SK-N-MC (cell line): Measurements from ENCODE around the gene ESRRB.

Experiments
- EZH2 ChIP-seq: fragments of 200-600 bp; sonication (generic); IDR thresholded peaks from one replicate; pipeline ENCODE4 v1.6.1; 2017; ENCODE audit warnings: antibody characterized with exemption
- POLR2AphosphoS5 ChIP-seq: IDR thresholded peaks from 2 replicates; pipeline ENCODE4 v1.6.1; 2012; ENCODE audit warnings: mild to moderate bottlenecking, low read depth, low read length, borderline replicate concordance

DNA sequence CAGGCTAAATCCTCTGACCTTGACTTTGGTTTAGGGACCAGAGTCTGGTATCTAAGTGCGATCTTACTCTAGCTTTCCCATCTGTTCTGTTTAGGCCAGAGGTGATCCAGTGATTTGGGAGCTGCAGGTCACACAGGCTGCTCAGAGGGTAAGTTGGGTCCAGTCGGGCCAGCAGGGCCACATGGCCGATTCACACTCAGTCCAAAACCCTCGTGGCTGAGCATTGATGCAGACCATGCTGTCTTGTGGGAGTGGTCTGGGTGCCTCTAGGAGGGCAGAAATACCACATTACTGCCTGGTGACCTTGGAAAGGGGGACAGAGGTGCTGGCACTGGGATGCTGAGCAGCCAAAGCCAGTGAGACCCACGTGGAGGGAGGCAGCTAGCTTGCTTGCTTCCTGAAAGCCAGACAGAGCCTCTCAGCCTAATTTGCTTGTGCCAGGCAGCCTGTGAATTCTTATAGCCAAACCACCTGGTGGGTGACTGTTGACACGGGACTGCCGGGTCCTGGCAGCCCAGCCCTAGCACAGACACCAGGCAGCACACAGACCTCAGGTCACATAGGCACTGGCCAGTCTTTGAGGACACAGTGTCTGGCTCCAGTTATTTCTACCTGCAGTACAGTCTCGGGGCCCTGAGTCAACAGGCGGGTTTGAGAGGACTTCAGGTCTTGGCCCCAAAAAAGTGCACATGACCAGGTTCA, 31.7 kb downstream of the ESRRB start:
- TF ChIP-seq EZH2 (no peak), POLR2AphosphoS5 (no peak)
